Measurements from ENCODE around the gene ZFYVE28.

- TF ChIP-seq SUZ12 (IDR thresholded peaks at IDR 0.05; ENCODE audit: extremely low read depth, insufficient read depth, insufficient read length) (no peak), ZNF274 (IDR thresholded peaks at IDR 0.05; ENCODE audit: low read depth, low read length) (no peak), YY1 (IDR thresholded peaks at IDR 0.05; ENCODE audit: insufficient read depth, insufficient read length) (no peak)
These were observed 50.8 kb downstream of the ZFYVE28 start for GRCh38 chr4:2367626-2368025.
